ENCODE results near the gene SGK2. TPM values are rescaled to one million over a fixed set of nuclear protein-coding genes. Genes with fewer than 3 reads are reported as not detected.

SGK2 gene
- total and polyA plus RNA-seq, 9 of the 15 experiments (the other 6 are each of a cell fraction or from before 2014, with no cell fraction given), result 0.07 to 0.31 (median 0.15) TPM; not detected in 2

GRCh38 chr20:43545837-43546578, 12.8 kb upstream of the SGK2 start:
- Histone ChIP-seq H3K27ac (ENCODE audit: extremely low read depth, low read depth, low read length) (no peak overlapping the region), H3K4me1 (replicated peaks in 1 of 2; ENCODE audit: control insufficient read depth in 2 of 2, insufficient read depth in 2 of 2, low read length in 2 of 2) (peaks cover 4 to 6% of the 10 kb centered on the region in 2 experiments; a peak in 3 of 5 replicates), H3K9ac (ENCODE audit: insufficient read depth in 1 of 2, low read depth in 2 of 2, low read length in 2 of 2) (no peak overlapping the region), H3K9me1 (ENCODE audit: control insufficient read depth, insufficient read depth, low read length) (no peaks in the 10 kb centered on the region), H3K4me2 (ENCODE audit: insufficient read depth, low read length) (no peak overlapping the region), H3K27me3 (ENCODE audit: control insufficient read depth in 2 of 2, insufficient read depth in 2 of 2, low read length in 2 of 2) (no peaks in the 10 kb centered on the region), H2AFZ (ENCODE audit: low read depth, low read length) (no peak overlapping the region), H3K36me3 (ENCODE audit: control insufficient read depth, insufficient read depth, low read length) (no peaks in the 10 kb centered on the region; the same call in 2 of the 3 replicates), H3K79me2 (ENCODE audit: control insufficient read depth, insufficient read depth, low read length) (no peaks in the 10 kb centered on the region), H4K20me1 (replicated peaks; ENCODE audit: control insufficient read depth, insufficient read depth, low read length) (no peaks in the 10 kb centered on the region), H3K4me3 (no peak overlapping the region), H3K9me3 (replicated peaks; ENCODE audit: control insufficient read depth, insufficient read depth, low read depth, low read length) (no peaks in the 10 kb centered on the region)
- intact Hi-C loops (cut with micrococcal nuclease) (no loop called here), in situ Hi-C loops (cut with MboI) (loop anchor here (10.0 kb wide), 1 partner anchor 539 kb away; no protein-coding TSS in a partner anchor)
- CTCF ChIA-PET (ENCODE audit: low intra/inter-chr PET ratio), result no interaction called here
- WGBS (ENCODE audit: insufficient coverage, low coverage, missing lambda C conversion rate), result 65% methylated on average over 4 of the region's 4 CpGs
- TF ChIP-seq CEBPG (CRISPR knock-in tag; IDR thresholded peaks at IDR 0.05) (no peak), CEBPG (tag; conservative IDR thresholded peaks at IDR 0.05 in 1 of 2, IDR thresholded peaks at IDR 0.05 in 1 of 2) (0 out of 4 replicates have a peak, but pooled peaks of 1 of the 2 experiments have one; percentile 15), ATF7 (IDR thresholded peaks at IDR 0.05) (no peak), EP400 (IDR thresholded peaks at IDR 0.05) (no peak)
- FAIRE-seq, result peak; percentile 6
- POLR2A ChIA-PET, result interaction anchor here (0.6 to 2.0 kb wide), 4 partner anchors 9 to 129 kb away, joined by 3 to 6 read pairs (median 4); partner anchors contain the start of gene SGK2
- ATAC-seq, result no peak
- no TSS peak for BruUV-seq (replicated peaks)
- DNase-seq (ENCODE audit: extremely low read depth in 1 of 4, low spot score in 3 of 4), result no peak

All from K562 (cell line).